Left renal pelvis (tissue), 4 donors: ENCODE results near the gene ADGRF5. TPM values are rescaled to one million over a fixed set of nuclear protein-coding genes. Genes with fewer than 3 reads are reported as not detected.

Source experiments
- DNase-seq, 4 donors: peaks; one replicate each; pipeline ENCODE4 v3.0.0-alpha.2; 2013; ENCODE audit warnings: low read depth in 4 of 4, low spot score in 3 of 4
- polyA plus RNA-seq, 4 donors: library from polyadenylated mRNA; unstranded; fragments of 120-200 nt; gene quantifications; one replicate each; pipeline ENCODE4 v1.2.1, GENCODE V29; 2013; ENCODE audit not compliant: insufficient read length in 4 of 4

ADGRF5 gene
- polyA plus RNA-seq, 4 donors: 16.7 to 34.0 (median 25.9) TPM

GRCh38 chr6:46931416-46931815 lies 9.7 kb upstream of the ADGRF5 start:
- no peak for DNase-seq

- no peak for DNase-seq
These were observed 8.6 kb upstream of the ADGRF5 start for GRCh38 chr6:46930331-46930730.

GRCh38 chr6:46927066-46927465 lies 5.3 kb upstream of the ADGRF5 start:
- DNase-seq: no peak

- no peak for DNase-seq
These were observed 4.7 kb upstream of the ADGRF5 start for GRCh38 chr6:46926481-46926880.

- DNase-seq: no peak
These were observed 4.0 kb upstream of the ADGRF5 start for GRCh38 chr6:46925563-46926253.

GRCh38 chr6:46923476-46923875 lies 1.7 kb upstream of the ADGRF5 start:
- no peak for DNase-seq

- no peak for DNase-seq
These were observed 679 bp downstream of the ADGRF5 start for GRCh38 chr6:46921059-46921458.

GRCh38 chr6:46918806-46919205 lies 2.9 kb downstream of the ADGRF5 start:
- no peak for DNase-seq

GRCh38 chr6:46917002-46917545 lies 4.7 kb downstream of the ADGRF5 start:
- DNase-seq: no peak

GRCh38 chr6:46915866-46916265 lies 5.9 kb downstream of the ADGRF5 start:
- no peak for DNase-seq

- DNase-seq: no peak
These were observed 6.4 kb downstream of the ADGRF5 start for GRCh38 chr6:46915380-46915779.

GRCh38 chr6:46914279-46914810 lies 7.4 kb downstream of the ADGRF5 start:
- DNase-seq: no peak

GRCh38 chr6:46909371-46909770 lies 12.4 kb downstream of the ADGRF5 start:
- DNase-seq: no peak

GRCh38 chr6:46906776-46907175 lies 15.0 kb downstream of the ADGRF5 start:
- no peak for DNase-seq

- no peak for DNase-seq
These were observed 17.6 kb downstream of the ADGRF5 start for GRCh38 chr6:46904117-46904516.

- DNase-seq: no peak
These were observed 18.6 kb downstream of the ADGRF5 start for GRCh38 chr6:46903175-46903574.

- DNase-seq: peak in 2 of 4 donors; percentile 10 to 16
These were observed 19.8 kb downstream of the ADGRF5 start for GRCh38 chr6:46901882-46902314.

- no peak for DNase-seq
These were observed 21.5 kb downstream of the ADGRF5 start for GRCh38 chr6:46900266-46900665.

GRCh38 chr6:46899659-46900058 lies 22.1 kb downstream of the ADGRF5 start:
- DNase-seq: no peak

- DNase-seq: no peak
These were observed 23.7 kb downstream of the ADGRF5 start for GRCh38 chr6:46898006-46898405.

- DNase-seq: no peak
These were observed 24.9 kb downstream of the ADGRF5 start for GRCh38 chr6:46896871-46897270.

GRCh38 chr6:46895930-46896329 lies 25.8 kb downstream of the ADGRF5 start:
- DNase-seq: no peak
